ENCODE results near the gene NODAL.

GRCh38 chr10:70404036-70404786 is 37.3 kb downstream of the NODAL start, which contains the start of gene EIF4EBP2:
- TF ChIP-seq CTCF (IDR thresholded peaks at IDR 0.05 in 8 of 11, conservative IDR thresholded peaks at IDR 0.05 in 3 of 11) (peak in 1 of 11 experiments; percentile 33), POLR2AphosphoS5 (IDR thresholded peaks at IDR 0.05) (peak; percentile 100)
